ENCODE results near the gene KIAA1191. TPM values are rescaled to one million over a fixed set of nuclear protein-coding genes. Genes with fewer than 3 reads are reported as not detected.

KIAA1191 gene
- total RNA-seq, 2 experiments from 2014 or later: 46.3 to 53.6 TPM

- H3K36me3 Mint-ChIP-seq (ENCODE audit: low read depth): peaks cover 70% of the 10 kb centered on the region
- no peak for DNase-seq
- H3K9me3 Mint-ChIP-seq: no peaks in the 10 kb centered on the region
- H3K4me1 Mint-ChIP-seq: peaks cover 10% of the 10 kb centered on the region
- CTCF ChIA-PET: interaction anchor here (0.6 kb wide), 2 partner anchors 23 to 80 kb away, joined by 3 to 4 read pairs; no protein-coding TSS in a partner anchor
- peak overlapping the region; percentile 15 for H3K27ac Mint-ChIP-seq
- POLR2A ChIA-PET: interaction anchor here (0.7 kb wide), 1 partner anchor 353 kb away, joined by 3 read pairs; no protein-coding TSS in a partner anchor
- no peak overlapping the region for H3K4me3 Mint-ChIP-seq
- H3K27me3 Mint-ChIP-seq: no peaks in the 10 kb centered on the region
Observed at GRCh38 chr5:176352116-176352878, 9.3 kb downstream of the KIAA1191 start.

- POLR2A ChIA-PET: no interaction called here
- Mint-ChIP-seq H3K9me3 (no peaks in the 10 kb centered on the region), H3K27me3 (no peaks in the 10 kb centered on the region), H3K4me1 (peaks cover 5% of the 10 kb centered on the region), H3K36me3 (ENCODE audit: low read depth) (peaks cover 69% of the 10 kb centered on the region), H3K27ac (no peak overlapping the region), H3K4me3 (no peak overlapping the region)
- no peak for DNase-seq
- CTCF ChIA-PET: interaction anchor here (0.8 kb wide), 1 partner anchor 8 kb away, joined by 4 read pairs; no protein-coding TSS in a partner anchor
Observed at GRCh38 chr5:176350416-176350815, 11.1 kb downstream of the KIAA1191 start.

- ChIA-PET POLR2A (no interaction called here), CTCF (no interaction called here)
- Mint-ChIP-seq H3K4me1 (no peaks in the 10 kb centered on the region), H3K4me3 (no peak overlapping the region), H3K27me3 (no peaks in the 10 kb centered on the region), H3K9me3 (no peaks in the 10 kb centered on the region), H3K27ac (no peak overlapping the region), H3K36me3 (ENCODE audit: low read depth) (peaks cover 31% of the 10 kb centered on the region)
- DNase-seq: no peak
Observed at GRCh38 chr5:176342766-176343458, 18.7 kb downstream of the KIAA1191 start.

GRCh38 chr5:176342158-176342483 is 19.4 kb downstream of the KIAA1191 start:
- POLR2A ChIA-PET: no interaction called here
- no peak overlapping the region for H3K4me3 Mint-ChIP-seq
- H3K9me3 Mint-ChIP-seq: no peaks in the 10 kb centered on the region
- no peaks in the 10 kb centered on the region for H3K27me3 Mint-ChIP-seq
- H3K36me3 Mint-ChIP-seq (ENCODE audit: low read depth): peaks cover 31% of the 10 kb centered on the region
- H3K4me1 Mint-ChIP-seq: no peaks in the 10 kb centered on the region
- no peak overlapping the region for H3K27ac Mint-ChIP-seq
- CTCF ChIA-PET: interaction anchor here (1.1 kb wide), 1 partner anchor 12 kb away, joined by 3 read pairs; no protein-coding TSS in a partner anchor
- DNase-seq: no peak

GRCh38 chr5:176341325-176342157 is 20.0 kb downstream of the KIAA1191 start:
- no peak overlapping the region for H3K4me3 Mint-ChIP-seq
- H3K4me1 Mint-ChIP-seq: no peaks in the 10 kb centered on the region
- peaks cover 32% of the 10 kb centered on the region for H3K36me3 Mint-ChIP-seq (ENCODE audit: low read depth)
- CTCF ChIA-PET: interaction anchor here (1.1 kb wide), 1 partner anchor 12 kb away, joined by 3 read pairs; no protein-coding TSS in a partner anchor
- no peaks in the 10 kb centered on the region for H3K27me3 Mint-ChIP-seq
- H3K27ac Mint-ChIP-seq: no peak overlapping the region
- POLR2A ChIA-PET: no interaction called here
- no peak for DNase-seq
- H3K9me3 Mint-ChIP-seq: no peaks in the 10 kb centered on the region

- H3K4me3 Mint-ChIP-seq: no peak overlapping the region
- CTCF ChIA-PET: interaction anchor here (0.7 to 1.4 kb wide), 3 partner anchors 10 to 15 kb away, joined by 4 to 6 read pairs (median 5); no protein-coding TSS in a partner anchor
- DNase-seq: no peak
- peaks cover 3% of the 10 kb centered on the region for H3K9me3 Mint-ChIP-seq
- H3K27me3 Mint-ChIP-seq: no peaks in the 10 kb centered on the region
- no peak overlapping the region for H3K27ac Mint-ChIP-seq
- no peaks in the 10 kb centered on the region for H3K4me1 Mint-ChIP-seq
- H3K36me3 Mint-ChIP-seq (ENCODE audit: low read depth): peaks cover 30% of the 10 kb centered on the region
- POLR2A ChIA-PET: no interaction called here
Observed at GRCh38 chr5:176339304-176339703, 22.3 kb downstream of the KIAA1191 start.

GRCh38 chr5:176337913-176338312 is 23.7 kb downstream of the KIAA1191 start:
- CTCF ChIA-PET: no interaction called here
- peaks cover 11% of the 10 kb centered on the region for H3K9me3 Mint-ChIP-seq
- no peak overlapping the region for H3K4me3 Mint-ChIP-seq
- no peaks in the 10 kb centered on the region for H3K4me1 Mint-ChIP-seq
- POLR2A ChIA-PET: no interaction called here
- H3K36me3 Mint-ChIP-seq (ENCODE audit: low read depth): peaks cover 38% of the 10 kb centered on the region
- no peaks in the 10 kb centered on the region for H3K27me3 Mint-ChIP-seq
- no peak for DNase-seq
- H3K27ac Mint-ChIP-seq: no peak overlapping the region

GRCh38 chr5:176334031-176334770 is 27.4 kb downstream of the KIAA1191 start:
- H3K9me3 Mint-ChIP-seq: peaks cover 12% of the 10 kb centered on the region
- no peak overlapping the region for H3K4me3 Mint-ChIP-seq
- H3K27me3 Mint-ChIP-seq: no peaks in the 10 kb centered on the region
- DNase-seq: no peak
- no peaks in the 10 kb centered on the region for H3K4me1 Mint-ChIP-seq
- ChIA-PET CTCF (interaction anchor here (1.4 kb wide), 1 partner anchor 21 kb away, joined by 7 read pairs; no protein-coding TSS in a partner anchor), POLR2A (no interaction called here)
- H3K27ac Mint-ChIP-seq: no peak overlapping the region
- H3K36me3 Mint-ChIP-seq (ENCODE audit: low read depth): peaks cover 34% of the 10 kb centered on the region

- ChIA-PET POLR2A (no interaction called here), CTCF (no interaction called here)
- no peaks in the 10 kb centered on the region for H3K9me3 Mint-ChIP-seq
- peaks cover 1% of the 10 kb centered on the region for H3K4me1 Mint-ChIP-seq
- no peak overlapping the region for H3K27ac Mint-ChIP-seq
- no peak for DNase-seq
- H3K4me3 Mint-ChIP-seq: no peak overlapping the region
- peaks cover 18% of the 10 kb centered on the region for H3K36me3 Mint-ChIP-seq (ENCODE audit: low read depth)
- no peaks in the 10 kb centered on the region for H3K27me3 Mint-ChIP-seq
Observed at GRCh38 chr5:176320577-176320976, 41.0 kb downstream of the KIAA1191 start.

GRCh38 chr5:176319827-176320554 is 41.6 kb downstream of the KIAA1191 start:
- POLR2A ChIA-PET: no interaction called here
- H3K9me3 Mint-ChIP-seq: no peaks in the 10 kb centered on the region
- H3K36me3 Mint-ChIP-seq (ENCODE audit: low read depth): peaks cover 23% of the 10 kb centered on the region
- no peak overlapping the region for H3K4me3 Mint-ChIP-seq
- H3K4me1 Mint-ChIP-seq: peaks cover 1% of the 10 kb centered on the region
- no peaks in the 10 kb centered on the region for H3K27me3 Mint-ChIP-seq
- no peak overlapping the region for H3K27ac Mint-ChIP-seq
- DNase-seq: no peak
- CTCF ChIA-PET: no interaction called here

GRCh38 chr5:176317534-176318374 is 43.8 kb downstream of the KIAA1191 start:
- Mint-ChIP-seq H3K27ac (no peak overlapping the region), H3K9me3 (no peaks in the 10 kb centered on the region), H3K4me3 (no peak overlapping the region), H3K36me3 (ENCODE audit: low read depth) (peaks cover 30% of the 10 kb centered on the region), H3K4me1 (peaks cover 1% of the 10 kb centered on the region), H3K27me3 (no peaks in the 10 kb centered on the region)
- ChIA-PET CTCF (no interaction called here), POLR2A (interaction anchor here (0.6 kb wide), 1 partner anchor 236 kb away, joined by 3 read pairs; no protein-coding TSS in a partner anchor)
- no peak for DNase-seq
